WTC11 (cell line): Measurements from ENCODE around the gene ADIPOQ.

Source experiments
- ETV6 ChIP-seq: sonication (generic); formaldehyde crosslinking; IDR thresholded peaks from 2 replicates; pipeline ENCODE4 v1.8.1; 2022; ENCODE audit warnings: mild to moderate bottlenecking, missing genetic modification reagents
- TF ChIP-seq, protein P1 (sequence below): sonication (generic); formaldehyde crosslinking; IDR thresholded peaks from 2 replicates; pipeline ENCODE4 v1.8.1; 2022; ENCODE audit warnings: low read depth, missing genetic modification reagents, borderline replicate concordance
- TF ChIP-seq, protein P2 (sequence below): sonication (generic); formaldehyde crosslinking; conservative IDR thresholded peaks from 2 replicates; pipeline ENCODE4 v1.8.1; 2023; ENCODE audit warnings: mild to moderate bottlenecking, low read depth, missing genetic modification reagents, moderate library complexity

DNA sequence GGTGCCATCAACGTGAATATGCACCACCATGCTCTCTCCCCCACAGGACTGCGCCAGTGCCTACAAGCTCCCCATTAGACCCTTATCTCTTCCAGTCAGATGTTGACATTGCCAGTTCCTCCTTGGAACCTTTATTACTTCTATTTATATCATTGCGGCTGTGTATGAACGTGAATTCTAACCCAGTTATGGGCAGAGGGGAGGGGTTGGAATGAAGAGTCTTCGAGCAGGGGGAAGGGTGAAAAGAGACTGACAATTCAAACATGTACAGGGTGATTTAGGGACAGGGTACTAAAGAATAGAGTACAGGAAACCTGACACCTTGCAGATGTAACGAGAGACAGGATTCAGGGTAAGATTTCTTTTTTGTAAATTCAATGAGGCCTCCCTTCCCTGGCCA lies 46.1 kb downstream of the ADIPOQ start:
- TF ChIP-seq, protein P1, sequence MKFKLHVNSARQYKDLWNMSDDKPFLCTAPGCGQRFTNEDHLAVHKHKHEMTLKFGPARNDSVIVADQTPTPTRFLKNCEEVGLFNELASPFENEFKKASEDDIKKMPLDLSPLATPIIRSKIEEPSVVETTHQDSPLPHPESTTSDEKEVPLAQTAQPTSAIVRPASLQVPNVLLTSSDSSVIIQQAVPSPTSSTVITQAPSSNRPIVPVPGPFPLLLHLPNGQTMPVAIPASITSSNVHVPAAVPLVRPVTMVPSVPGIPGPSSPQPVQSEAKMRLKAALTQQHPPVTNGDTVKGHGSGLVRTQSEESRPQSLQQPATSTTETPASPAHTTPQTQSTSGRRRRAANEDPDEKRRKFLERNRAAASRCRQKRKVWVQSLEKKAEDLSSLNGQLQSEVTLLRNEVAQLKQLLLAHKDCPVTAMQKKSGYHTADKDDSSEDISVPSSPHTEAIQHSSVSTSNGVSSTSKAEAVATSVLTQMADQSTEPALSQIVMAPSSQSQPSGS (CRISPR knock-in tag), result no peak
- no peak for TF ChIP-seq ETV6
- TF ChIP-seq, protein P2, sequence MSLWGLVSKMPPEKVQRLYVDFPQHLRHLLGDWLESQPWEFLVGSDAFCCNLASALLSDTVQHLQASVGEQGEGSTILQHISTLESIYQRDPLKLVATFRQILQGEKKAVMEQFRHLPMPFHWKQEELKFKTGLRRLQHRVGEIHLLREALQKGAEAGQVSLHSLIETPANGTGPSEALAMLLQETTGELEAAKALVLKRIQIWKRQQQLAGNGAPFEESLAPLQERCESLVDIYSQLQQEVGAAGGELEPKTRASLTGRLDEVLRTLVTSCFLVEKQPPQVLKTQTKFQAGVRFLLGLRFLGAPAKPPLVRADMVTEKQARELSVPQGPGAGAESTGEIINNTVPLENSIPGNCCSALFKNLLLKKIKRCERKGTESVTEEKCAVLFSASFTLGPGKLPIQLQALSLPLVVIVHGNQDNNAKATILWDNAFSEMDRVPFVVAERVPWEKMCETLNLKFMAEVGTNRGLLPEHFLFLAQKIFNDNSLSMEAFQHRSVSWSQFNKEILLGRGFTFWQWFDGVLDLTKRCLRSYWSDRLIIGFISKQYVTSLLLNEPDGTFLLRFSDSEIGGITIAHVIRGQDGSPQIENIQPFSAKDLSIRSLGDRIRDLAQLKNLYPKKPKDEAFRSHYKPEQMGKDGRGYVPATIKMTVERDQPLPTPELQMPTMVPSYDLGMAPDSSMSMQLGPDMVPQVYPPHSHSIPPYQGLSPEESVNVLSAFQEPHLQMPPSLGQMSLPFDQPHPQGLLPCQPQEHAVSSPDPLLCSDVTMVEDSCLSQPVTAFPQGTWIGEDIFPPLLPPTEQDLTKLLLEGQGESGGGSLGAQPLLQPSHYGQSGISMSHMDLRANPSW (CRISPR knock-in tag), result no peak
